SK-N-SH (cell line): ENCODE data around the gene EDEM2. TPM values are rescaled to one million over a fixed set of nuclear protein-coding genes. Genes with fewer than 3 reads are reported as not detected.

Source experiments
- CTCF ChIA-PET: fragments of 300-600, 350-600 bp; formaldehyde crosslinking; extraction: SDS; loops from one replicate; lab custom pipeline; 2021; lab: Yijun Ruan, JAX
- POLR2A ChIA-PET: fragments of 350-600 bp; sonication (Branson Sonifier 250); formaldehyde crosslinking; extraction: SDS; loops from one replicate; lab custom pipeline; 2020; ENCODE audit warnings: antibody characterized with exemption, inconsistent platforms; lab: Yijun Ruan, JAX
- DNase-seq: peaks from one replicate; pipeline ENCODE4 v3.0.0; 2012
- H2AFZ ChIP-seq: fragments of 200-600 bp; sonication (generic); 2 replicates; pipeline ENCODE4 v1.8.1; 2016; ENCODE audit warnings: antibody characterized with exemption, mild to moderate bottlenecking, low read depth
- H3F3A ChIP-seq: fragments of 200-600 bp; sonication (generic); replicated peaks from 2 replicates; pipeline ENCODE3; 2016; ENCODE audit warnings: antibody characterized with exemption, mild to moderate bottlenecking; ENCODE audit not compliant: insufficient read depth
- H3K27ac ChIP-seq, 2 experiments: fragments of 200-500 bp in 1 of 2; fragments of 200-600 bp in 1 of 2; sonication (Bioruptor generic) in 1 of 2; sonication (generic), shearing (Covaris generic) in 1 of 2; 2 replicates each; pipeline versions ENCODE4 v1.5.1 to v1.6.1; 2014 to 2016; ENCODE audit warnings: low read depth in 2 of 2, inconsistent platforms in 1 of 2, low read length in 1 of 2, mild to moderate bottlenecking in 1 of 2, mixed read lengths in 1 of 2
- H3K27me3 ChIP-seq: fragments of 200-600 bp; sonication (generic), shearing (Covaris generic); 2 replicates; pipeline ENCODE4 v1.6.1; 2016; ENCODE audit warnings: mixed run types; ENCODE audit not compliant: insufficient read depth
- H3K36me3 ChIP-seq, 2 experiments: fragments of 200-500 bp in 1 of 2; fragments of 200-600 bp in 1 of 2; sonication (Bioruptor generic) in 1 of 2; sonication (generic) in 1 of 2; replicated peaks in 1 of 2; 2 replicates each; pipeline versions ENCODE3 to v1.5.1; 2014 to 2016; ENCODE audit warnings: low read length in 1 of 2, mild to moderate bottlenecking in 1 of 2; ENCODE audit not compliant: insufficient read depth in 2 of 2, control insufficient read depth in 1 of 2
- H3K4me1 ChIP-seq, 2 experiments: fragments of 200-500 bp in 1 of 2; fragments of 200-600 bp in 1 of 2; sonication (Bioruptor generic) in 1 of 2; sonication (generic), shearing (Covaris generic) in 1 of 2; 2 replicates each; pipeline versions ENCODE4 v1.5.1 to v1.6.1; 2014 to 2016; ENCODE audit warnings: low read depth in 1 of 2, low read length in 1 of 2, mixed run types in 1 of 2; ENCODE audit not compliant: insufficient read depth in 2 of 2, control insufficient read depth in 1 of 2
- H3K4me2 ChIP-seq: fragments of 200-600 bp; sonication (generic), shearing (Covaris generic); 2 replicates; pipeline ENCODE4 v1.6.1; 2017; ENCODE audit warnings: mixed run types
- H3K4me3 ChIP-seq, 2 experiments: fragments of 200-500 bp in 1 of 2; fragments of 200-600 bp in 1 of 2; sonication (Bioruptor generic) in 1 of 2; sonication (generic), shearing (Covaris generic) in 1 of 2; 2 replicates each; pipeline versions ENCODE4 v1.5.1 to v1.8.1; 2014 to 2016; ENCODE audit warnings: low read depth in 2 of 2, inconsistent platforms in 1 of 2, low read length in 1 of 2, mild to moderate bottlenecking in 1 of 2, mixed read lengths in 1 of 2, moderate library complexity in 1 of 2
- H3K79me2 ChIP-seq: fragments of 200-600 bp; sonication (generic); 2 replicates; pipeline ENCODE4 v1.8.1; 2017; ENCODE audit warnings: mild to moderate bottlenecking; ENCODE audit not compliant: insufficient read depth
- H3K9ac ChIP-seq: fragments of 200-600 bp; sonication (generic); 2 replicates; pipeline ENCODE4 v1.6.1; 2017; ENCODE audit warnings: mixed run types
- H3K9me2 ChIP-seq: fragments of 200-600 bp; sonication (generic); 2 replicates; pipeline ENCODE4 v1.6.1; 2017; ENCODE audit warnings: mixed run types
- H3K9me3 ChIP-seq: fragments of 200-600 bp; sonication (generic); 2 replicates; pipeline ENCODE4 v1.6.1; 2017; ENCODE audit warnings: mixed run types, mild to moderate bottlenecking, moderate library complexity
- H4K20me1 ChIP-seq: fragments of 200-600 bp; sonication (generic); 2 replicates; pipeline ENCODE4 v1.6.1; 2017; ENCODE audit warnings: mild to moderate bottlenecking, mixed run types; ENCODE audit not compliant: insufficient read depth
- CHD2 ChIP-seq: fragments of 150-350 bp; IDR thresholded peaks from 2 replicates; pipeline ENCODE4 v1.6.1; 2018; ENCODE audit warnings: low read length; ENCODE audit not compliant: partially characterized antibody
- CTCF ChIP-seq: fragments of 200-600 bp; sonication (generic); IDR thresholded peaks from 2 replicates; pipeline ENCODE4 v1.6.1; 2017; ENCODE audit warnings: antibody characterized with exemption, mild to moderate bottlenecking, moderate library complexity
- ELF1 ChIP-seq: IDR thresholded peaks from 2 replicates; pipeline ENCODE4 v1.4.0; 2012
- EP300 ChIP-seq, 2 experiments: IDR thresholded peaks; 2 replicates each; pipeline versions ENCODE4 v1.4.0 to v1.6.1; 2012; ENCODE audit warnings: borderline replicate concordance in 1 of 2, low read depth in 1 of 2, low read length in 1 of 2
- FOXM1 ChIP-seq: IDR thresholded peaks from 2 replicates; pipeline ENCODE4 v1.4.0; 2012; ENCODE audit warnings: low read depth, mild to moderate bottlenecking
- GABPA ChIP-seq: IDR thresholded peaks from 2 replicates; pipeline ENCODE4 v1.4.0; 2012; ENCODE audit warnings: low read depth, mild to moderate bottlenecking
- MEF2A ChIP-seq: IDR thresholded peaks from 2 replicates; pipeline ENCODE4 v1.4.0; 2012; ENCODE audit warnings: low read depth, borderline replicate concordance
- MXI1 ChIP-seq: IDR thresholded peaks from 2 replicates; pipeline ENCODE4 v1.6.1; 2012; ENCODE audit warnings: mild to moderate bottlenecking, low read depth, low read length, improper control_type of control experiment
- NFIC ChIP-seq: IDR thresholded peaks from 2 replicates; pipeline ENCODE4 v1.4.0; 2012; ENCODE audit warnings: borderline replicate concordance
- POLR2AphosphoS5 ChIP-seq: IDR thresholded peaks from 2 replicates; pipeline ENCODE4 v1.6.1; 2012; ENCODE audit warnings: low read depth, low read length
- RFX5 ChIP-seq: IDR thresholded peaks from 2 replicates; pipeline ENCODE4 v1.6.1; 2012; ENCODE audit warnings: mild to moderate bottlenecking, improper control_type of control experiment, low read length
- RXRA ChIP-seq: IDR thresholded peaks from 2 replicates; pipeline ENCODE4 v1.4.0; 2012; ENCODE audit warnings: low read depth, mild to moderate bottlenecking, borderline replicate concordance
- SIN3A ChIP-seq: IDR thresholded peaks from 2 replicates; pipeline ENCODE4 v1.6.1; 2012; ENCODE audit warnings: low read depth, mild to moderate bottlenecking, low read length, moderate library complexity, borderline replicate concordance
- SMC3 ChIP-seq: IDR thresholded peaks from 2 replicates; pipeline ENCODE4 v1.6.1; 2012; ENCODE audit warnings: low read depth, low read length, improper control_type of control experiment
- TAF1 ChIP-seq: IDR thresholded peaks from 2 replicates; pipeline ENCODE4 v1.6.1; 2012; ENCODE audit warnings: low read depth, mild to moderate bottlenecking, low read length, moderate library complexity, borderline replicate concordance
- TCF12 ChIP-seq: IDR thresholded peaks from 2 replicates; pipeline ENCODE4 v1.4.0; 2012
- USF1 ChIP-seq: IDR thresholded peaks from 2 replicates; pipeline ENCODE4 v1.4.0; 2012; ENCODE audit warnings: low read depth, borderline replicate concordance
- YY1 ChIP-seq: IDR thresholded peaks from 2 replicates; pipeline ENCODE4 v1.4.0; 2012; ENCODE audit warnings: low read depth, mild to moderate bottlenecking
- ZBTB33 ChIP-seq: IDR thresholded peaks from 2 replicates; pipeline ENCODE4 v1.4.0; 2012; ENCODE audit warnings: low read depth, borderline replicate concordance
- WGBS: methylation state at CpG from one replicate; pipeline ENCODE4 v1.1.6; 2017; ENCODE audit warnings: low lambda C conversion rate; 5-methylcytosine and 5-hydroxymethylcytosine counted together
- polyA plus RNA-seq, 3 experiments: library from polyadenylated mRNA; depleted of rRNA; stranded (reverse); fragments of >200 nt; gene quantifications; 2 replicates each; pipeline ENCODE4 v1.2.3, GENCODE V29; 2012

The EDEM2 gene
- polyA plus RNA-seq, 1 of the 3 experiments (the other 2 are of a cell fraction): 34.3 TPM

GRCh38 chr20:35151736-35152135 is 4.6 kb upstream of the EDEM2 start:
- no peak overlapping the region for H3K27ac ChIP-seq
- H3K79me2 ChIP-seq: peaks cover under 1% of the 10 kb centered on the region; the same call in 1 of the 2 replicates
- no peaks in the 10 kb centered on the region for H3K9me3 ChIP-seq
- no peak overlapping the region for H3K4me3 ChIP-seq
- no peak overlapping the region for H3K4me2 ChIP-seq
- H3K27me3 ChIP-seq: no peaks in the 10 kb centered on the region
- no peaks in the 10 kb centered on the region for H4K20me1 ChIP-seq
- no peak overlapping the region for H2AFZ ChIP-seq
- no peak for DNase-seq
- ChIA-PET POLR2A (no interaction called here), CTCF (interaction anchor here (1.2 kb wide), 1 partner anchor 57 kb away, joined by 4 read pairs; no protein-coding TSS in a partner anchor)
- H3K4me1 ChIP-seq: peaks cover 0 to 2% of the 10 kb centered on the region in 2 experiments; a peak in 1 of 4 replicates
- no peaks in the 10 kb centered on the region for H3F3A ChIP-seq
- no peaks in the 10 kb centered on the region for H3K9me2 ChIP-seq
- H3K36me3 ChIP-seq: no peaks in the 10 kb centered on the region
- WGBS: 81% methylated on average over 4 of the region's 4 CpGs
- TF ChIP-seq GABPA: no peak
- TF ChIP-seq MEF2A: no peak
- TF ChIP-seq USF1: no peak
- no peak for TF ChIP-seq CHD2
- no peak for TF ChIP-seq ELF1
- TF ChIP-seq ZBTB33: no peak
- no peak overlapping the region for H3K9ac ChIP-seq

- 90% methylated on average over 6 of the region's 6 CpGs for WGBS
- Histone ChIP-seq H3K4me3 (no peak overlapping the region), H3K4me1 (peaks cover 0 to 6% of the 10 kb centered on the region in 2 experiments; a peak in 2 of 4 replicates), H2AFZ (no peak overlapping the region), H3F3A (no peaks in the 10 kb centered on the region), H3K4me2 (no peak overlapping the region), H3K9me2 (no peaks in the 10 kb centered on the region), H3K27ac (no peak overlapping the region), H3K27me3 (no peaks in the 10 kb centered on the region), H4K20me1 (no peaks in the 10 kb centered on the region), H3K9ac (no peak overlapping the region), H3K36me3 (no peaks in the 10 kb centered on the region), H3K79me2 (peaks cover 6% of the 10 kb centered on the region; the same call in 1 of the 2 replicates), H3K9me3 (no peaks in the 10 kb centered on the region)
- CTCF ChIA-PET: no interaction called here
- no peak for TF ChIP-seq SIN3A
- no peak for TF ChIP-seq EP300 (IDR thresholded peaks at IDR 0.05; ENCODE audit: borderline replicate concordance in 1 of 2, low read depth in 1 of 2, low read length in 1 of 2)
- no peak for TF ChIP-seq NFIC
- TF ChIP-seq TAF1: no peak
- TF ChIP-seq TCF12: no peak
- TF ChIP-seq POLR2AphosphoS5: no peak
- no peak for TF ChIP-seq FOXM1
- TF ChIP-seq CTCF: no peak
- no peak for TF ChIP-seq SMC3
- TF ChIP-seq MXI1: no peak
- no peak for TF ChIP-seq RXRA
- TF ChIP-seq YY1: no peak
- TF ChIP-seq RFX5: no peak
- DNase-seq: no peak
- POLR2A ChIA-PET: no interaction called here
These were observed 3.9 kb upstream of the EDEM2 start for GRCh38 chr20:35150846-35151579.
